ENCODE results near the gene SPATA7. TPM values are rescaled to one million over a fixed set of nuclear protein-coding genes. Genes with fewer than 3 reads are reported as not detected.

Gene SPATA7
- total and polyA plus RNA-seq, 9 of the 15 experiments (the other 6 are each of a cell fraction or from before 2014, with no cell fraction given): 0.80 to 3.3 (median 2.5) TPM

DNA sequence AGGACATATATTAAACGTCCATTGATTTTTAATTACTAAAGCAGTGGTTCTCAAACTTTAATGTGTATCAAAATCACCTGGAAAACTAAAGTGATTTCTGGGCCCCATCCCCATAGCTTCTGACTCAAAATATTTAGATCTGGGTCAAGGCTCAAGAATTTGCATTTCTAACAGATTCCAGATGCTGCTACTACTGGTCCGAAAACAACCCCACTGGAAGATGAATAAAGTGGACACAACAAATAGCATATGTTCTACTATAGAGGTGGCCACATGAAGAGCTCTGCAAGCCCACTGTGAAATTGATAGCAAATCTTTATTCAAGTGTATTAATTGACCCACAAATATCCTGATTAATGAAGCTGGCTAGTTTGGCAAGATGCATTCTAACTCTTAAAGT lies 69.4 kb downstream of the SPATA7 start:
- H3K79me2 ChIP-seq (ENCODE audit: control insufficient read depth, insufficient read depth, low read length): no peaks in the 10 kb centered on the region
- intact Hi-C loops (cut with micrococcal nuclease) (no loop called here), in situ Hi-C loops (cut with MboI) (no loop called here)
- no peak overlapping the region for H3K9ac ChIP-seq (ENCODE audit: insufficient read depth in 1 of 2, low read depth in 2 of 2, low read length in 2 of 2)
- POLR2A ChIA-PET: no interaction called here
- CTCF ChIA-PET (ENCODE audit: low intra/inter-chr PET ratio): no interaction called here
- H3K27ac ChIP-seq (ENCODE audit: extremely low read depth, low read depth, low read length): no peak overlapping the region
- DNase-seq (ENCODE audit: extremely low read depth in 1 of 4, low spot score in 3 of 4) (no peak), ATAC-seq (no peak), FAIRE-seq (no peak)
- 0% methylated on average over 2 of the region's 2 CpGs for WGBS (ENCODE audit: insufficient coverage, low coverage, missing lambda C conversion rate)
- H3K4me1 ChIP-seq (replicated peaks in 1 of 2; ENCODE audit: control insufficient read depth in 2 of 2, insufficient read depth in 2 of 2, low read length in 2 of 2): no peaks in the 10 kb centered on the region
- H3K9me3 ChIP-seq (replicated peaks; ENCODE audit: control insufficient read depth, insufficient read depth, low read depth, low read length): no peaks in the 10 kb centered on the region; the same call in 1 of the 2 replicates
- H3K4me3 ChIP-seq: no peak overlapping the region
- H4K20me1 ChIP-seq (replicated peaks; ENCODE audit: control insufficient read depth, insufficient read depth, low read length): no peaks in the 10 kb centered on the region
- H2AFZ ChIP-seq (ENCODE audit: low read depth, low read length): no peak overlapping the region
- no peaks in the 10 kb centered on the region for H3K9me1 ChIP-seq (ENCODE audit: control insufficient read depth, insufficient read depth, low read length)
- H3K27me3 ChIP-seq (ENCODE audit: control insufficient read depth in 2 of 2, insufficient read depth in 2 of 2, low read length in 2 of 2): no peaks in the 10 kb centered on the region
- no TSS peak for BruUV-seq (replicated peaks)
- H3K4me2 ChIP-seq (ENCODE audit: insufficient read depth, low read length): no peak overlapping the region
- no peaks in the 10 kb centered on the region for H3K36me3 ChIP-seq (ENCODE audit: control insufficient read depth, insufficient read depth, low read length)
- TF ChIP-seq, protein P1, sequence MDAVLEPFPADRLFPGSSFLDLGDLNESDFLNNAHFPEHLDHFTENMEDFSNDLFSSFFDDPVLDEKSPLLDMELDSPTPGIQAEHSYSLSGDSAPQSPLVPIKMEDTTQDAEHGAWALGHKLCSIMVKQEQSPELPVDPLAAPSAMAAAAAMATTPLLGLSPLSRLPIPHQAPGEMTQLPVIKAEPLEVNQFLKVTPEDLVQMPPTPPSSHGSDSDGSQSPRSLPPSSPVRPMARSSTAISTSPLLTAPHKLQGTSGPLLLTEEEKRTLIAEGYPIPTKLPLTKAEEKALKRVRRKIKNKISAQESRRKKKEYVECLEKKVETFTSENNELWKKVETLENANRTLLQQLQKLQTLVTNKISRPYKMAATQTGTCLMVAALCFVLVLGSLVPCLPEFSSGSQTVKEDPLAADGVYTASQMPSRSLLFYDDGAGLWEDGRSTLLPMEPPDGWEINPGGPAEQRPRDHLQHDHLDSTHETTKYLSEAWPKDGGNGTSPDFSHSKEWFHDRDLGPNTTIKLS (IDR thresholded peaks at IDR 0.05; ENCODE audit: borderline replicate concordance, low read depth): no peak
- TF ChIP-seq NFE2L1 (tag; IDR thresholded peaks at IDR 0.05; ENCODE audit: borderline replicate concordance, low read depth) (no peak), RNF2 (IDR thresholded peaks at IDR 0.05) (no peak), BRD4 (IDR thresholded peaks at IDR 0.05) (no peak), TEAD2 (tag; IDR thresholded peaks at IDR 0.05) (no peak), ZNF175 (CRISPR knock-in tag; IDR thresholded peaks at IDR 0.05; ENCODE audit: low read depth) (no peak), WHSC1 (IDR thresholded peaks at IDR 0.05; ENCODE audit: low read length) (no peak)
- TF ChIP-seq, protein P2, sequence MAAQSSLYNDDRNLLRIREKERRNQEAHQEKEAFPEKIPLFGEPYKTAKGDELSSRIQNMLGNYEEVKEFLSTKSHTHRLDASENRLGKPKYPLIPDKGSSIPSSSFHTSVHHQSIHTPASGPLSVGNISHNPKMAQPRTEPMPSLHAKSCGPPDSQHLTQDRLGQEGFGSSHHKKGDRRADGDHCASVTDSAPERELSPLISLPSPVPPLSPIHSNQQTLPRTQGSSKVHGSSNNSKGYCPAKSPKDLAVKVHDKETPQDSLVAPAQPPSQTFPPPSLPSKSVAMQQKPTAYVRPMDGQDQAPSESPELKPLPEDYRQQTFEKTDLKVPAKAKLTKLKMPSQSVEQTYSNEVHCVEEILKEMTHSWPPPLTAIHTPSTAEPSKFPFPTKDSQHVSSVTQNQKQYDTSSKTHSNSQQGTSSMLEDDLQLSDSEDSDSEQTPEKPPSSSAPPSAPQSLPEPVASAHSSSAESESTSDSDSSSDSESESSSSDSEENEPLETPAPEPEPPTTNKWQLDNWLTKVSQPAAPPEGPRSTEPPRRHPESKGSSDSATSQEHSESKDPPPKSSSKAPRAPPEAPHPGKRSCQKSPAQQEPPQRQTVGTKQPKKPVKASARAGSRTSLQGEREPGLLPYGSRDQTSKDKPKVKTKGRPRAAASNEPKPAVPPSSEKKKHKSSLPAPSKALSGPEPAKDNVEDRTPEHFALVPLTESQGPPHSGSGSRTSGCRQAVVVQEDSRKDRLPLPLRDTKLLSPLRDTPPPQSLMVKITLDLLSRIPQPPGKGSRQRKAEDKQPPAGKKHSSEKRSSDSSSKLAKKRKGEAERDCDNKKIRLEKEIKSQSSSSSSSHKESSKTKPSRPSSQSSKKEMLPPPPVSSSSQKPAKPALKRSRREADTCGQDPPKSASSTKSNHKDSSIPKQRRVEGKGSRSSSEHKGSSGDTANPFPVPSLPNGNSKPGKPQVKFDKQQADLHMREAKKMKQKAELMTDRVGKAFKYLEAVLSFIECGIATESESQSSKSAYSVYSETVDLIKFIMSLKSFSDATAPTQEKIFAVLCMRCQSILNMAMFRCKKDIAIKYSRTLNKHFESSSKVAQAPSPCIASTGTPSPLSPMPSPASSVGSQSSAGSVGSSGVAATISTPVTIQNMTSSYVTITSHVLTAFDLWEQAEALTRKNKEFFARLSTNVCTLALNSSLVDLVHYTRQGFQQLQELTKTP (IDR thresholded peaks at IDR 0.05; ENCODE audit: low read depth in 1 of 2, partially characterized antibody in 2 of 2): no peak
- TF ChIP-seq, protein P3, sequence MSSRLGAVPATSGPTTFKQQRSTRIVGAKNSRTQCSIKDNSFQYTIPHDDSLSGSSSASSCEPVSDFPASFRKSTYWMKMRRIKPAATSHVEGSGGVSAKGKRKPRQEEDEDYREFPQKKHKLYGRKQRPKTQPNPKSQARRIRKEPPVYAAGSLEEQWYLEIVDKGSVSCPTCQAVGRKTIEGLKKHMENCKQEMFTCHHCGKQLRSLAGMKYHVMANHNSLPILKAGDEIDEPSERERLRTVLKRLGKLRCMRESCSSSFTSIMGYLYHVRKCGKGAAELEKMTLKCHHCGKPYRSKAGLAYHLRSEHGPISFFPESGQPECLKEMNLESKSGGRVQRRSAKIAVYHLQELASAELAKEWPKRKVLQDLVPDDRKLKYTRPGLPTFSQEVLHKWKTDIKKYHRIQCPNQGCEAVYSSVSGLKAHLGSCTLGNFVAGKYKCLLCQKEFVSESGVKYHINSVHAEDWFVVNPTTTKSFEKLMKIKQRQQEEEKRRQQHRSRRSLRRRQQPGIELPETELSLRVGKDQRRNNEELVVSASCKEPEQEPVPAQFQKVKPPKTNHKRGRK (tag; IDR thresholded peaks at IDR 0.05): no peak
- TF ChIP-seq, protein P4, sequence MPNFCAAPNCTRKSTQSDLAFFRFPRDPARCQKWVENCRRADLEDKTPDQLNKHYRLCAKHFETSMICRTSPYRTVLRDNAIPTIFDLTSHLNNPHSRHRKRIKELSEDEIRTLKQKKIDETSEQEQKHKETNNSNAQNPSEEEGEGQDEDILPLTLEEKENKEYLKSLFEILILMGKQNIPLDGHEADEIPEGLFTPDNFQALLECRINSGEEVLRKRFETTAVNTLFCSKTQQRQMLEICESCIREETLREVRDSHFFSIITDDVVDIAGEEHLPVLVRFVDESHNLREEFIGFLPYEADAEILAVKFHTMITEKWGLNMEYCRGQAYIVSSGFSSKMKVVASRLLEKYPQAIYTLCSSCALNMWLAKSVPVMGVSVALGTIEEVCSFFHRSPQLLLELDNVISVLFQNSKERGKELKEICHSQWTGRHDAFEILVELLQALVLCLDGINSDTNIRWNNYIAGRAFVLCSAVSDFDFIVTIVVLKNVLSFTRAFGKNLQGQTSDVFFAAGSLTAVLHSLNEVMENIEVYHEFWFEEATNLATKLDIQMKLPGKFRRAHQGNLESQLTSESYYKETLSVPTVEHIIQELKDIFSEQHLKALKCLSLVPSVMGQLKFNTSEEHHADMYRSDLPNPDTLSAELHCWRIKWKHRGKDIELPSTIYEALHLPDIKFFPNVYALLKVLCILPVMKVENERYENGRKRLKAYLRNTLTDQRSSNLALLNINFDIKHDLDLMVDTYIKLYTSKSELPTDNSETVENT (CRISPR knock-in tag; IDR thresholded peaks at IDR 0.05): no peak
